Hepatocyte (in vitro differentiated cells): ENCODE results near the gene EXOC4. TPM values are rescaled to one million over a fixed set of nuclear protein-coding genes. Genes with fewer than 3 reads are reported as not detected.
"Not testable (repeated sequence)": the region's sequence is repeated elsewhere in the genome, so short reads cannot be mapped to it uniquely, and the experiment has no call there.

Source experiments
- DNase-seq: peaks from one replicate; pipeline ENCODE4 v3.0.0-alpha.2; 2016; ENCODE audit warnings: low spot score
- H2AFZ ChIP-seq: fragments of 200-600 bp; sonication (generic); 2 replicates; pipeline ENCODE4 v1.6.0; 2016; ENCODE audit warnings: antibody characterized with exemption, mild to moderate bottlenecking
- H3K27ac ChIP-seq: fragments of 200-600 bp; sonication (generic); 2 replicates; pipeline ENCODE4 v1.5.1; 2016; ENCODE audit warnings: mild to moderate bottlenecking
- H3K27me3 ChIP-seq: fragments of 200-600 bp; sonication (generic); 2 replicates; pipeline ENCODE4 v1.6.1; 2016
- H3K36me3 ChIP-seq: fragments of 200-600 bp; sonication (generic); replicated peaks from 2 replicates; pipeline ENCODE4 v1.5.1; 2016; ENCODE audit warnings: low read depth; ENCODE audit not compliant: insufficient read depth
- H3K4me1 ChIP-seq: fragments of 200-600 bp; sonication (generic); 2 replicates; pipeline ENCODE4 v1.5.1; 2016; ENCODE audit warnings: mild to moderate bottlenecking, moderate library complexity; ENCODE audit not compliant: insufficient read depth
- H3K4me2 ChIP-seq: fragments of 200-600 bp; sonication (generic); 2 replicates; pipeline ENCODE4 v1.6.0; 2016
- H3K4me3 ChIP-seq: fragments of 200-600 bp; sonication (generic); 2 replicates; pipeline ENCODE4 v1.5.1; 2016; ENCODE audit warnings: mild to moderate bottlenecking
- H3K79me2 ChIP-seq: fragments of 200-600 bp; sonication (generic); 2 replicates; pipeline ENCODE4 v1.6.0; 2017; ENCODE audit warnings: mild to moderate bottlenecking
- H3K9me2 ChIP-seq: fragments of 200-600 bp; sonication (generic); replicated peaks from 2 replicates; pipeline ENCODE4 v1.6.0; 2017; ENCODE audit warnings: mild to moderate bottlenecking; ENCODE audit not compliant: insufficient read depth
- H3K9me3 ChIP-seq: fragments of 200-600 bp; sonication (generic); 2 replicates; pipeline ENCODE4 v1.5.1; 2016; ENCODE audit warnings: low read depth, mild to moderate bottlenecking
- H4K20me1 ChIP-seq: fragments of 200-600 bp; sonication (generic); 2 replicates; pipeline ENCODE4 v1.6.0; 2016; ENCODE audit warnings: mild to moderate bottlenecking; ENCODE audit not compliant: insufficient read depth, poor library complexity, severe bottlenecking
- CTCF ChIP-seq: fragments of 200-600 bp; sonication (generic); IDR thresholded peaks from 2 replicates; pipeline ENCODE4 v1.5.1; 2016; ENCODE audit warnings: antibody characterized with exemption, mild to moderate bottlenecking; ENCODE audit not compliant: poor library complexity
- EZH2 ChIP-seq: fragments of 200-600 bp; sonication (generic); IDR thresholded peaks from 2 replicates; pipeline ENCODE4 v1.6.1; 2016; ENCODE audit warnings: antibody characterized with exemption, mild to moderate bottlenecking, borderline replicate concordance
- EZH2phosphoT487 ChIP-seq: fragments of 200-600 bp; sonication (generic); IDR thresholded peaks from one replicate; pipeline ENCODE4 v1.6.1; 2018; ENCODE audit warnings: antibody characterized with exemption, mild to moderate bottlenecking, low read depth, moderate library complexity; ENCODE audit not compliant: unreplicated experiment, severe bottlenecking
- WGBS: methylation state at CpG from one replicate; pipeline ENCODE4 v1.1.6; 2016; ENCODE audit warnings: low lambda C conversion rate; ENCODE audit errors: missing lambda C conversion rate; 5-methylcytosine and 5-hydroxymethylcytosine counted together
- polyA plus RNA-seq: library from polyadenylated mRNA; unstranded; fragments of >200 nt; fragmentation: Nextera tagmentation; extraction: Ambion mirVana; gene quantifications from 2 replicates; pipeline ENCODE4 v1.2.1, GENCODE V29; 2016
- total RNA-seq: library from RNA; depleted of rRNA; stranded (reverse); fragments of >200 nt; gene quantifications from 2 replicates; pipeline ENCODE4 v1.2.3, GENCODE V29; 2014

The EXOC4 gene
- total and polyA plus RNA-seq, 2 experiments from 2014 or later, result 34.8 to 56.1 TPM

GRCh38 chr7:133887459-133887858, 634.6 kb downstream of the EXOC4 start:
- H3K36me3 ChIP-seq, result no peaks in the 10 kb centered on the region
- peak overlapping the region; percentile 16 for H3K4me2 ChIP-seq
- TF ChIP-seq EZH2phosphoT487 (no peak), CTCF (no peak), EZH2 (no peak)
- no peak overlapping the region for H2AFZ ChIP-seq
- peak overlapping the region; percentile 62 for H3K27ac ChIP-seq
- no peaks in the 10 kb centered on the region for H3K79me2 ChIP-seq
- no peak overlapping the region for H3K4me3 ChIP-seq
- no peaks in the 10 kb centered on the region for H3K4me1 ChIP-seq
- no peaks in the 10 kb centered on the region for H3K9me3 ChIP-seq
- no peaks in the 10 kb centered on the region for H3K9me2 ChIP-seq
- whole genome bisulfite sequencing, result 79% methylated on average over 2 of the region's 2 CpGs
- H3K27me3 ChIP-seq, result no peaks in the 10 kb centered on the region
- no peak for DNase-seq
- no peaks in the 10 kb centered on the region for H4K20me1 ChIP-seq

GRCh38 chr7:133888061-133888930, 635.4 kb downstream of the EXOC4 start:
- Histone ChIP-seq H3K36me3 (no peaks in the 10 kb centered on the region), H3K9me2 (no peaks in the 10 kb centered on the region), H4K20me1 (no peaks in the 10 kb centered on the region), H3K9me3 (no peaks in the 10 kb centered on the region), H2AFZ (no peak overlapping the region), H3K27me3 (no peaks in the 10 kb centered on the region), H3K27ac (peak overlapping the region; percentile 62), H3K79me2 (no peaks in the 10 kb centered on the region), H3K4me3 (no peak overlapping the region), H3K4me2 (peak overlapping the region; percentile 16), H3K4me1 (no peaks in the 10 kb centered on the region)
- 48% methylated on average over 7 of the region's 7 CpGs for WGBS
- no peak for DNase-seq
- TF ChIP-seq CTCF, result no peak
- no peak for TF ChIP-seq EZH2phosphoT487
- TF ChIP-seq EZH2, result no peak

GRCh38 chr7:133904776-133905175, 651.9 kb downstream of the EXOC4 start:
- no peak for DNase-seq
- WGBS, result 62% methylated on average over 4 of the region's 4 CpGs
- Histone ChIP-seq H3K36me3 (no peaks in the 10 kb centered on the region), H3K79me2 (no peaks in the 10 kb centered on the region), H3K9me3 (no peaks in the 10 kb centered on the region), H3K27ac (no peak overlapping the region), H4K20me1 (no peaks in the 10 kb centered on the region), H3K4me3 (no peak overlapping the region), H3K4me1 (no peaks in the 10 kb centered on the region), H2AFZ (no peak overlapping the region), H3K27me3 (no peaks in the 10 kb centered on the region), H3K4me2 (no peak overlapping the region), H3K9me2 (no peaks in the 10 kb centered on the region)
- TF ChIP-seq EZH2phosphoT487, result no peak
- TF ChIP-seq EZH2, result no peak
- no peak for TF ChIP-seq CTCF

GRCh38 chr7:133906553-133906952, 653.7 kb downstream of the EXOC4 start:
- H3K79me2 ChIP-seq, H3K9me2 ChIP-seq, H3K4me1 ChIP-seq, DNase-seq, H3K9me3 ChIP-seq, H3K4me2 ChIP-seq, H2AFZ ChIP-seq, H3K27me3 ChIP-seq, H3K36me3 ChIP-seq, H4K20me1 ChIP-seq, H3K27ac ChIP-seq, H3K4me3 ChIP-seq: not testable (repeated sequence)
- 92% methylated on average over 17 of the region's 18 CpGs for WGBS
